GM23338 (cell line): Measurements from ENCODE around the gene TEAD2. TPM values are rescaled to one million over a fixed set of nuclear protein-coding genes. Genes with fewer than 3 reads are reported as not detected.

Experiments
- ATAC-seq: fragments of 200-7000 bp; cut with Tn5 transposase; 3 replicates; pipeline ENCODE4 v1.9.1; 2020
- DNase-seq: peaks from one replicate; pipeline ENCODE4 v3.0.0-alpha.2; 2015; ENCODE audit warnings: low spot score
- H2AFZ ChIP-seq: fragments of 200-600 bp; sonication (generic); 2 replicates; pipeline ENCODE4 v1.8.0; 2016; ENCODE audit warnings: antibody characterized with exemption, mild to moderate bottlenecking, moderate library complexity
- H3F3A ChIP-seq: fragments of 200-600 bp; sonication (generic); replicated peaks from 2 replicates; pipeline ENCODE4 v1.8.0; 2017; ENCODE audit warnings: antibody characterized with exemption, mixed run types, low read depth
- H3K27ac ChIP-seq: fragments of 200-600 bp; sonication (generic); 2 replicates; pipeline ENCODE4 v1.6.1; 2016; ENCODE audit warnings: low read depth
- H3K27me3 ChIP-seq: fragments of 200-600 bp; sonication (generic); 2 replicates; pipeline ENCODE4 v1.8.0; 2016; ENCODE audit warnings: mild to moderate bottlenecking, mixed run types, moderate library complexity; ENCODE audit not compliant: insufficient read depth
- H3K36me3 ChIP-seq: fragments of 200-600 bp; sonication (generic); 2 replicates; pipeline ENCODE4 v1.8.0; 2016; ENCODE audit warnings: mild to moderate bottlenecking; ENCODE audit not compliant: insufficient read depth
- H3K4me1 ChIP-seq: fragments of 200-600 bp; sonication (generic); 2 replicates; pipeline ENCODE4 v1.8.0; 2016; ENCODE audit warnings: mild to moderate bottlenecking, moderate library complexity; ENCODE audit not compliant: insufficient read depth
- H3K4me2 ChIP-seq: fragments of 200-600 bp; sonication (generic); 2 replicates; pipeline ENCODE4 v1.7.1; 2017; ENCODE audit warnings: mixed run types
- H3K4me3 ChIP-seq: fragments of 200-600 bp; sonication (generic); 2 replicates; pipeline ENCODE4 v1.6.1; 2016; ENCODE audit warnings: mixed run types
- H3K79me2 ChIP-seq: fragments of 200-600 bp; sonication (generic); replicated peaks from 2 replicates; pipeline ENCODE4 v1.8.0; 2017; ENCODE audit warnings: mild to moderate bottlenecking; ENCODE audit not compliant: insufficient read depth
- H3K9me2 ChIP-seq: fragments of 200-600 bp; sonication (generic); 2 replicates; pipeline ENCODE4 v1.8.0; 2017; ENCODE audit not compliant: insufficient read depth
- H4K20me1 ChIP-seq: fragments of 200-600 bp; sonication (generic); replicated peaks from 2 replicates; pipeline ENCODE4 v1.8.0; 2017; ENCODE audit warnings: mild to moderate bottlenecking; ENCODE audit not compliant: insufficient read depth
- H3K27ac Mint-ChIP-seq: 2 replicates; pipeline ENCODE4 v1.8.0; 2020; ENCODE audit warnings: inconsistent platforms, mild to moderate bottlenecking, moderate library complexity, mixed read lengths
- H3K27me3 Mint-ChIP-seq: 3 replicates; pipeline ENCODE4 v1.8.0; 2022; ENCODE audit warnings: low read depth, mild to moderate bottlenecking, moderate library complexity, mixed read lengths, inconsistent platforms; ENCODE audit not compliant: insufficient read depth, poor library complexity
- H3K36me3 Mint-ChIP-seq: 3 replicates; pipeline ENCODE4 v1.8.0; 2021; ENCODE audit warnings: low read depth, mild to moderate bottlenecking, inconsistent platforms, moderate library complexity, mixed read lengths
- H3K4me1 Mint-ChIP-seq: 3 replicates; pipeline ENCODE4 v1.8.0; 2020; ENCODE audit warnings: mild to moderate bottlenecking, inconsistent platforms, mixed read lengths
- H3K4me3 Mint-ChIP-seq: 3 replicates; pipeline ENCODE4 v1.8.0; 2021; ENCODE audit warnings: moderate library complexity, mild to moderate bottlenecking, inconsistent platforms, mixed read lengths
- H3K9me3 Mint-ChIP-seq: 3 replicates; pipeline ENCODE4 v1.8.0; 2020; ENCODE audit warnings: moderate library complexity, mild to moderate bottlenecking, inconsistent platforms, mixed read lengths
- CREB1 ChIP-seq: fragments of 250-450 bp; sonication (Bioruptor Pico); IDR thresholded peaks from 2 replicates; pipeline ENCODE4 v1.5.0; 2020; ENCODE audit warnings: low read depth, mild to moderate bottlenecking, moderate library complexity
- EZH2 ChIP-seq: fragments of 200-600 bp; sonication (generic); IDR thresholded peaks from one replicate; pipeline ENCODE4 v1.8.0; 2017; ENCODE audit warnings: antibody characterized with exemption, mild to moderate bottlenecking, low read depth; ENCODE audit not compliant: unreplicated experiment
- JUNB ChIP-seq: IDR thresholded peaks from one replicate; pipeline ENCODE4 v1.6.1; 2016; ENCODE audit warnings: antibody characterized with exemption; ENCODE audit not compliant: unreplicated experiment
- POLR2AphosphoS5 ChIP-seq: IDR thresholded peaks from 2 replicates; pipeline ENCODE4 v1.6.1; 2016; ENCODE audit warnings: antibody characterized with exemption, low read depth
- STAT1 ChIP-seq: IDR thresholded peaks from one replicate; pipeline ENCODE4 v1.6.1; 2016; ENCODE audit warnings: antibody characterized with exemption; ENCODE audit not compliant: unreplicated experiment
- ZNF114 ChIP-seq: fragments of 250-450 bp; sonication (Bioruptor Pico); IDR thresholded peaks from 2 replicates; pipeline ENCODE4 v1.5.0; 2020; ENCODE audit warnings: mild to moderate bottlenecking, moderate library complexity
- polyA plus RNA-seq: library from polyadenylated mRNA; unstranded; fragments of >200 nt; fragmentation: Nextera tagmentation; extraction: Ambion mirVana; gene quantifications from 2 replicates; pipeline ENCODE4 v1.2.1, GENCODE V29; 2016
- total RNA-seq: library from RNA; depleted of rRNA; stranded (reverse); fragments of >200 nt; shearing (Covaris generic); gene quantifications from 2 replicates; pipeline ENCODE4 v1.2.3, GENCODE V29; 2014
- TF ChIP-seq, protein P1 (sequence below), 2 experiments: fragments of 200-600 bp in 1 of 2; sonication (generic) in 1 of 2; conservative IDR thresholded peaks; 2 replicates each; pipeline versions ENCODE4 v1.5.1 to v1.6.1; 2016 to 2017; ENCODE audit warnings: antibody characterized with exemption in 2 of 2, low read depth in 2 of 2, mild to moderate bottlenecking in 2 of 2, moderate library complexity in 1 of 2
- TF ChIP-seq, protein P2 (sequence below): IDR thresholded peaks from 2 replicates; pipeline ENCODE4 v1.6.1; 2016; ENCODE audit warnings: antibody characterized with exemption
- TF ChIP-seq, protein P3 (sequence below): IDR thresholded peaks from one replicate; pipeline ENCODE4 v1.6.1; 2018; ENCODE audit warnings: antibody characterized with exemption; ENCODE audit not compliant: unreplicated experiment

TEAD2 gene
- total and polyA plus RNA-seq, 2 experiments from 2014 or later: 30.3 to 82.5 TPM

DNA sequence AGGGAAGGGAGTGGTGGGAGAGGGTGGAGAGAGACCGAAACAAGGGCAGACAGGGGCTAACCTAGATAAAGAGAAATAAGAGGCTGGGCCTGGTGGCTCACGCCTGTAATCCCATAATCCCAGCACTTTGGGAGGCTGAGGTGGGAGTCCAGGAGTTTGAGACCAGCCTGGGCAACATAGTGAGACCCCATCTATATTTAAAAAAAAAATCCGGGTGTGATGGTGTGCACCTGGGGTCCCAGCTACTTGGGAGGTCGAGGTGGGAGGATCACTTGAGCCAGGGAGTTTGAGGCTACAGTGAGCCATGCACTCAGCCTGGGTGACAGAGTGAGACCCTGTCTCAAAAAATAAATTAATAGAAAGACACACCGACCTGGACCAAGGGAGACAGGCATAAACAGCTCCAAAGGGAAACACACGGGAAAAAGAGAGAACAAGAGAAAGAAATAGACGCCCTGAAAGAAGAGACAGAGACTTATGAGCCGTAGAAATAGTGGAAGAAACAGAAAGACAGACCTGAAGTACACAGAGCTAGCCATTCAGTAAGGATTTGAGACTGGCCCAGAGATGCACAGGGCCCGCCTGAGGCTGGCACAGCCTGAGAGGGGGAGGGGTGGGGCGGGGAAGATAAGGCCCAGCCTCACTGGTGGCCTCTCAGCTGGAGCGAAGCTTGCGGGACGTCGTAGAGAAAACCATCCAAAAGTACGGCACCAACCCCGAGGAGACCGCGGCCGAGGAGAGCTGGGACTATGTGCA is 24.8 kb downstream of the TEAD2 start:
- Histone ChIP-seq H3K4me3 (peak overlapping the region; percentile 57), H3K27ac (no peak overlapping the region), H3K36me3 (peaks cover 7% of the 10 kb centered on the region; the same call in 1 of the 2 replicates), H3K9me2 (no peaks in the 10 kb centered on the region), H3F3A (peaks cover 10% of the 10 kb centered on the region; the same call in 1 of the 2 replicates), H3K79me2 (no peaks in the 10 kb centered on the region), H3K4me2 (peak overlapping the region; percentile 90), H3K4me1 (peaks cover 15% of the 10 kb centered on the region), H4K20me1 (peaks cover 8% of the 10 kb centered on the region; the same call in 1 of the 2 replicates), H3K27me3 (peaks cover 24% of the 10 kb centered on the region), H2AFZ (no peak overlapping the region)
- H3K27me3 Mint-ChIP-seq: peaks cover 43% of the 10 kb centered on the region
- ATAC-seq (no peak), DNase-seq (peak; percentile 33)
- peaks cover 27% of the 10 kb centered on the region for H3K36me3 Mint-ChIP-seq
- no peaks in the 10 kb centered on the region; the same call in 2 of the 3 replicates for H3K9me3 Mint-ChIP-seq
- H3K4me3 Mint-ChIP-seq: peak overlapping the region; percentile 73
- TF ChIP-seq, protein P1, sequence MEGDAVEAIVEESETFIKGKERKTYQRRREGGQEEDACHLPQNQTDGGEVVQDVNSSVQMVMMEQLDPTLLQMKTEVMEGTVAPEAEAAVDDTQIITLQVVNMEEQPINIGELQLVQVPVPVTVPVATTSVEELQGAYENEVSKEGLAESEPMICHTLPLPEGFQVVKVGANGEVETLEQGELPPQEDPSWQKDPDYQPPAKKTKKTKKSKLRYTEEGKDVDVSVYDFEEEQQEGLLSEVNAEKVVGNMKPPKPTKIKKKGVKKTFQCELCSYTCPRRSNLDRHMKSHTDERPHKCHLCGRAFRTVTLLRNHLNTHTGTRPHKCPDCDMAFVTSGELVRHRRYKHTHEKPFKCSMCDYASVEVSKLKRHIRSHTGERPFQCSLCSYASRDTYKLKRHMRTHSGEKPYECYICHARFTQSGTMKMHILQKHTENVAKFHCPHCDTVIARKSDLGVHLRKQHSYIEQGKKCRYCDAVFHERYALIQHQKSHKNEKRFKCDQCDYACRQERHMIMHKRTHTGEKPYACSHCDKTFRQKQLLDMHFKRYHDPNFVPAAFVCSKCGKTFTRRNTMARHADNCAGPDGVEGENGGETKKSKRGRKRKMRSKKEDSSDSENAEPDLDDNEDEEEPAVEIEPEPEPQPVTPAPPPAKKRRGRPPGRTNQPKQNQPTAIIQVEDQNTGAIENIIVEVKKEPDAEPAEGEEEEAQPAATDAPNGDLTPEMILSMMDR (conservative IDR thresholded peaks at IDR 0.05; ENCODE audit: low read depth in 2 of 2): no peak
- TF ChIP-seq JUNB: no peak
- TF ChIP-seq, protein P2, sequence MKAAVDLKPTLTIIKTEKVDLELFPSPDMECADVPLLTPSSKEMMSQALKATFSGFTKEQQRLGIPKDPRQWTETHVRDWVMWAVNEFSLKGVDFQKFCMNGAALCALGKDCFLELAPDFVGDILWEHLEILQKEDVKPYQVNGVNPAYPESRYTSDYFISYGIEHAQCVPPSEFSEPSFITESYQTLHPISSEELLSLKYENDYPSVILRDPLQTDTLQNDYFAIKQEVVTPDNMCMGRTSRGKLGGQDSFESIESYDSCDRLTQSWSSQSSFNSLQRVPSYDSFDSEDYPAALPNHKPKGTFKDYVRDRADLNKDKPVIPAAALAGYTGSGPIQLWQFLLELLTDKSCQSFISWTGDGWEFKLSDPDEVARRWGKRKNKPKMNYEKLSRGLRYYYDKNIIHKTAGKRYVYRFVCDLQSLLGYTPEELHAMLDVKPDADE: no peak
- no peak overlapping the region for H3K27ac Mint-ChIP-seq
- H3K4me1 Mint-ChIP-seq: peaks cover 24% of the 10 kb centered on the region

DNA sequence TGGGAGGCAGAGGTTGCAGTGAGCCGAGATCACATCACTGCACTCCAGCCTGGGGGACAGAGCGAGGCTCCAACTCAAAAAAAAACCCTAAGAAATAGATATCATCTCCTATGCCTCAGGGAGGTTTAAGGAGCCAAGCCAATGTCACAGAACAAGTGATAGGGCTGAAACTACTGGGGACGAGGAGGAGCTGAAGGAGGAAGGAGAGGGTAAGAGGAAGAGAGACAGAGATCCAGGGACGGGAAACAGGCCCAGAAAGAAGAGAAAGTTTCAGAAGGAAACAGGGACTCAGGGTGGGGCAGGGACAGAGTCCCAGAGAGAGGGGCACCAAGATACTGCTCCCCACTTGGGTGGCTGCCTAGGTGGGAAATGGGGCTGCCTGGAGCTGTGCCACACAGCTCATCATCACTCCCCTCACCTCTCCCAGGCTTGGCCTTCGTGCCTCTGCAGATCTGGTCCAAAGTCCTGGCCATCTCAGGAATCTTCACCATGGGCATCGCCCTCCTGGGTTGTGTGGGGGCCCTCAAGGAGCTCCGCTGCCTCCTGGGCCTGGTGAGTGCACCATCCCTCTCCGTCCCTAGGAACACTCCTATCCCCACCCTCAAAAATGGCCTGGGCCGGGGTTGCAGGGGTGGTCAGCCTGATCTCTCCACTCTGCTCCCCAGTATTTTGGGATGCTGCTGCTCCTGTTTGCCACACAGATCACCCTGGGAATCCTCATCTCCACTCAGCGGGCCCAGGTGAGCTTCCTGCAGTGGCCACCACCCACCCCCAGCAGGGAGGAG is 25.5 kb downstream of the TEAD2 start:
- Histone ChIP-seq H3K9me2 (no peaks in the 10 kb centered on the region), H3K36me3 (peaks cover 4% of the 10 kb centered on the region; the same call in 1 of the 2 replicates), H3K4me2 (no peak overlapping the region), H3K4me1 (peaks cover 15% of the 10 kb centered on the region), H3K4me3 (no peak overlapping the region), H3K27ac (no peak overlapping the region), H4K20me1 (peaks cover 8% of the 10 kb centered on the region; the same call in 1 of the 2 replicates), H2AFZ (no peak overlapping the region), H3F3A (peaks cover 10% of the 10 kb centered on the region; the same call in 1 of the 2 replicates), H3K27me3 (peaks cover 24% of the 10 kb centered on the region), H3K79me2 (no peaks in the 10 kb centered on the region)
- H3K4me1 Mint-ChIP-seq: peaks cover 24% of the 10 kb centered on the region
- peaks cover 44% of the 10 kb centered on the region for H3K27me3 Mint-ChIP-seq
- H3K4me3 Mint-ChIP-seq: peak overlapping the region; percentile 38; the same call in 2 of the 3 replicates
- H3K9me3 Mint-ChIP-seq: no peaks in the 10 kb centered on the region; the same call in 2 of the 3 replicates
- DNase-seq (no peak), ATAC-seq (no peak)
- H3K36me3 Mint-ChIP-seq: peaks cover 19% of the 10 kb centered on the region
- H3K27ac Mint-ChIP-seq: no peak overlapping the region
- TF ChIP-seq EZH2 (no peak), ZNF114 (CRISPR knock-in tag) (no peak), STAT1 (no peak), POLR2AphosphoS5 (no peak), CREB1 (CRISPR knock-in tag) (no peak), JUNB (no peak)
- TF ChIP-seq, protein P3, sequence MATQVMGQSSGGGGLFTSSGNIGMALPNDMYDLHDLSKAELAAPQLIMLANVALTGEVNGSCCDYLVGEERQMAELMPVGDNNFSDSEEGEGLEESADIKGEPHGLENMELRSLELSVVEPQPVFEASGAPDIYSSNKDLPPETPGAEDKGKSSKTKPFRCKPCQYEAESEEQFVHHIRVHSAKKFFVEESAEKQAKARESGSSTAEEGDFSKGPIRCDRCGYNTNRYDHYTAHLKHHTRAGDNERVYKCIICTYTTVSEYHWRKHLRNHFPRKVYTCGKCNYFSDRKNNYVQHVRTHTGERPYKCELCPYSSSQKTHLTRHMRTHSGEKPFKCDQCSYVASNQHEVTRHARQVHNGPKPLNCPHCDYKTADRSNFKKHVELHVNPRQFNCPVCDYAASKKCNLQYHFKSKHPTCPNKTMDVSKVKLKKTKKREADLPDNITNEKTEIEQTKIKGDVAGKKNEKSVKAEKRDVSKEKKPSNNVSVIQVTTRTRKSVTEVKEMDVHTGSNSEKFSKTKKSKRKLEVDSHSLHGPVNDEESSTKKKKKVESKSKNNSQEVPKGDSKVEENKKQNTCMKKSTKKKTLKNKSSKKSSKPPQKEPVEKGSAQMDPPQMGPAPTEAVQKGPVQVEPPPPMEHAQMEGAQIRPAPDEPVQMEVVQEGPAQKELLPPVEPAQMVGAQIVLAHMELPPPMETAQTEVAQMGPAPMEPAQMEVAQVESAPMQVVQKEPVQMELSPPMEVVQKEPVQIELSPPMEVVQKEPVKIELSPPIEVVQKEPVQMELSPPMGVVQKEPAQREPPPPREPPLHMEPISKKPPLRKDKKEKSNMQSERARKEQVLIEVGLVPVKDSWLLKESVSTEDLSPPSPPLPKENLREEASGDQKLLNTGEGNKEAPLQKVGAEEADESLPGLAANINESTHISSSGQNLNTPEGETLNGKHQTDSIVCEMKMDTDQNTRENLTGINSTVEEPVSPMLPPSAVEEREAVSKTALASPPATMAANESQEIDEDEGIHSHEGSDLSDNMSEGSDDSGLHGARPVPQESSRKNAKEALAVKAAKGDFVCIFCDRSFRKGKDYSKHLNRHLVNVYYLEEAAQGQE: no peak
- TF ChIP-seq, protein P1 (conservative IDR thresholded peaks at IDR 0.05; ENCODE audit: low read depth in 2 of 2): no peak
